Retinal pigment epithelial cell (primary cell): ENCODE measurements around the gene SNX11.
A peak's percentile ranks its signal among the peaks of the same experiment; 100 is the strongest.

ENCODE experiments used
- DNase-seq: peaks from one replicate; pipeline ENCODE4 v3.0.0-alpha.2; 2010; ENCODE audit warnings: low read depth
- H3K4me3 ChIP-seq: 2 replicates; pipeline ENCODE4 v1.5.1; 2011; ENCODE audit warnings: mild to moderate bottlenecking, low read length, control low read depth, moderate library complexity
- CTCF ChIP-seq: conservative IDR thresholded peaks from 2 replicates; pipeline ENCODE4 v1.5.1; 2011; ENCODE audit warnings: low read depth, low read length, control low read depth, inconsistent platforms

The SNX11 gene

GRCh38 chr17:48107137-48108055 is at the start of gene SNX11:
Gene SNX11 (plus strand): TSS chr17:48107766. CDS start chr17:48112044, 4,278 bp downstream.
- H3K4me3 ChIP-seq, result peak within 1 kb of the TSS; percentile 98
- no peak for TF ChIP-seq CTCF
- DNase-seq, result no peak

- no peak for DNase-seq
Measured at GRCh38 chr17:48058393-48059124, 49.0 kb upstream of the SNX11 start.

GRCh38 chr17:48059125-48059668 is 48.4 kb upstream of the SNX11 start:
- no peak for DNase-seq
- no peak overlapping the region for H3K4me3 ChIP-seq
- no peak for TF ChIP-seq CTCF

More at GRCh38 chr17:48058393-48059124, 49.0 kb upstream of the SNX11 start:
- no peak overlapping the region for H3K4me3 ChIP-seq
- TF ChIP-seq CTCF, result no peak

- H3K4me3 ChIP-seq, result no peak overlapping the region
- DNase-seq, result no peak
- TF ChIP-seq CTCF, result no peak
Measured at GRCh38 chr17:48060249-48060648, 47.3 kb upstream of the SNX11 start.

GRCh38 chr17:48062273-48062672 is 45.3 kb upstream of the SNX11 start:
- TF ChIP-seq CTCF, result no peak

GRCh38 chr17:48064638-48065037 is 42.9 kb upstream of the SNX11 start:
- no peak overlapping the region for H3K4me3 ChIP-seq
- TF ChIP-seq CTCF, result no peak

More at GRCh38 chr17:48062273-48062672, 45.3 kb upstream of the SNX11 start:
- H3K4me3 ChIP-seq, result no peak overlapping the region
- DNase-seq, result no peak

More at GRCh38 chr17:48064638-48065037, 42.9 kb upstream of the SNX11 start:
- DNase-seq, result no peak
